ENCODE data around the gene CIAO2A. TPM values are rescaled to one million over a fixed set of nuclear protein-coding genes. Genes with fewer than 3 reads are reported as not detected.
"Not testable (repeated sequence)": the region's sequence is repeated elsewhere in the genome, so short reads cannot be mapped to it uniquely, and the experiment has no call there.

CIAO2A gene
- total RNA-seq, 1 donor from 2014 or later, result 210 TPM

- no peaks in the 10 kb centered on the region for H3F3A ChIP-seq (ENCODE audit: low read depth)
- H3K9me3 ChIP-seq (ENCODE audit: low read depth), result no peaks in the 10 kb centered on the region
- no peaks in the 10 kb centered on the region for H3K79me2 ChIP-seq (ENCODE audit: low read depth)
- TF ChIP-seq EZH2 (IDR thresholded peaks at IDR 0.05) (no peak), EZH2phosphoT487 (IDR thresholded peaks at IDR 0.05) (no peak), CTCF (IDR thresholded peaks at IDR 0.05) (no peak)
- no peak overlapping the region for H3K4me2 ChIP-seq
- no peak overlapping the region for H3K9ac ChIP-seq
- peaks cover 2% of the 10 kb centered on the region for H3K27me3 Mint-ChIP-seq (ENCODE audit: insufficient read depth, low read depth)
- H3K4me3 Mint-ChIP-seq, result no peak overlapping the region
- H3K27ac Mint-ChIP-seq, result no peak overlapping the region
- peaks cover 2% of the 10 kb centered on the region for H3K9me3 Mint-ChIP-seq
- H3K36me3 Mint-ChIP-seq, result no peaks in the 10 kb centered on the region
- H3K27me3 ChIP-seq, result no peaks in the 10 kb centered on the region
- H3K36me3 ChIP-seq, result no peaks in the 10 kb centered on the region
- no peaks in the 10 kb centered on the region for H3K4me1 ChIP-seq
- H3K4me1 Mint-ChIP-seq, result peaks cover under 1% of the 10 kb centered on the region
- no peak for DNase-seq (ENCODE audit: low spot score)
- H3K4me3 ChIP-seq, result no peak overlapping the region
- H4K20me1 ChIP-seq (ENCODE audit: low read depth), result no peaks in the 10 kb centered on the region
- H2AFZ ChIP-seq (replicated peaks), result no peak overlapping the region
- no peak overlapping the region for H3K27ac ChIP-seq
These were observed 35.4 kb downstream of the CIAO2A start for GRCh38 chr15:64058279-64058678.

- not testable (repeated sequence) for H3K4me3 Mint-ChIP-seq
- peaks cover 13% of the 10 kb centered on the region for H3K4me1 ChIP-seq
These were observed 40.0 kb downstream of the CIAO2A start for GRCh38 chr15:64053674-64054073.

GRCh38 chr15:64052925-64053491 lies 40.6 kb downstream of the CIAO2A start:
- peaks cover 32% of the 10 kb centered on the region for H3K4me1 Mint-ChIP-seq
- H2AFZ ChIP-seq (replicated peaks), result peak overlapping the region; percentile 50
- no peak overlapping the region for H3K27ac ChIP-seq

More at GRCh38 chr15:64053674-64054073, 40.0 kb downstream of the CIAO2A start:
- H2AFZ ChIP-seq (replicated peaks); H3K27ac Mint-ChIP-seq; H3K36me3 Mint-ChIP-seq; H3F3A ChIP-seq (ENCODE audit: low read depth); H3K9me3 Mint-ChIP-seq; H3K27me3 ChIP-seq; H3K27me3 Mint-ChIP-seq (ENCODE audit: insufficient read depth, low read depth); H3K36me3 ChIP-seq; H3K79me2 ChIP-seq (ENCODE audit: low read depth); H3K4me3 ChIP-seq; H3K4me2 ChIP-seq; H4K20me1 ChIP-seq (ENCODE audit: low read depth); H3K9ac ChIP-seq; DNase-seq (ENCODE audit: low spot score); H3K27ac ChIP-seq; H3K9me3 ChIP-seq (ENCODE audit: low read depth): not testable (repeated sequence)
- peaks cover 32% of the 10 kb centered on the region for H3K4me1 Mint-ChIP-seq

More at GRCh38 chr15:64052925-64053491, 40.6 kb downstream of the CIAO2A start:
- Histone ChIP-seq H3K4me1 (peaks cover 13% of the 10 kb centered on the region), H3F3A (ENCODE audit: low read depth) (no peaks in the 10 kb centered on the region), H3K9me3 (ENCODE audit: low read depth) (no peaks in the 10 kb centered on the region), H3K4me3 (no peak overlapping the region), H3K27me3 (peaks cover 3% of the 10 kb centered on the region), H4K20me1 (ENCODE audit: low read depth) (no peaks in the 10 kb centered on the region), H3K4me2 (no peak overlapping the region), H3K36me3 (no peaks in the 10 kb centered on the region), H3K79me2 (ENCODE audit: low read depth) (no peaks in the 10 kb centered on the region), H3K9ac (no peak overlapping the region)
- no peaks in the 10 kb centered on the region for H3K36me3 Mint-ChIP-seq
- no peak overlapping the region for H3K4me3 Mint-ChIP-seq
- peaks cover 9% of the 10 kb centered on the region for H3K27me3 Mint-ChIP-seq (ENCODE audit: insufficient read depth, low read depth)
- no peak for DNase-seq (ENCODE audit: low spot score)
- no peak for TF ChIP-seq CTCF (IDR thresholded peaks at IDR 0.05)
- TF ChIP-seq EZH2 (IDR thresholded peaks at IDR 0.05), result no peak
- no peak for TF ChIP-seq EZH2phosphoT487 (IDR thresholded peaks at IDR 0.05)
- no peak overlapping the region for H3K27ac Mint-ChIP-seq
- no peaks in the 10 kb centered on the region for H3K9me3 Mint-ChIP-seq
